Pulmonary artery endothelial cell (primary cell): ENCODE data around the gene RNF168. TPM values are rescaled to one million over a fixed set of nuclear protein-coding genes. Genes with fewer than 3 reads are reported as not detected.
"Not testable (repeated sequence)": the region's sequence is repeated elsewhere in the genome, so short reads cannot be mapped to it uniquely, and the experiment has no call there.

Experiments
- DNase-seq: peaks from one replicate; pipeline ENCODE4 v3.0.0-alpha.2; 2011; ENCODE audit warnings: low read depth, low spot score
- total RNA-seq: library from RNA; depleted of rRNA; stranded (reverse); fragments of >200 nt; gene quantifications from 2 replicates; pipeline ENCODE4 v1.2.3, GENCODE V29; 2014

Gene RNF168
- total RNA-seq = 26.4 and 32.4 TPM in 2 replicates

DNA sequence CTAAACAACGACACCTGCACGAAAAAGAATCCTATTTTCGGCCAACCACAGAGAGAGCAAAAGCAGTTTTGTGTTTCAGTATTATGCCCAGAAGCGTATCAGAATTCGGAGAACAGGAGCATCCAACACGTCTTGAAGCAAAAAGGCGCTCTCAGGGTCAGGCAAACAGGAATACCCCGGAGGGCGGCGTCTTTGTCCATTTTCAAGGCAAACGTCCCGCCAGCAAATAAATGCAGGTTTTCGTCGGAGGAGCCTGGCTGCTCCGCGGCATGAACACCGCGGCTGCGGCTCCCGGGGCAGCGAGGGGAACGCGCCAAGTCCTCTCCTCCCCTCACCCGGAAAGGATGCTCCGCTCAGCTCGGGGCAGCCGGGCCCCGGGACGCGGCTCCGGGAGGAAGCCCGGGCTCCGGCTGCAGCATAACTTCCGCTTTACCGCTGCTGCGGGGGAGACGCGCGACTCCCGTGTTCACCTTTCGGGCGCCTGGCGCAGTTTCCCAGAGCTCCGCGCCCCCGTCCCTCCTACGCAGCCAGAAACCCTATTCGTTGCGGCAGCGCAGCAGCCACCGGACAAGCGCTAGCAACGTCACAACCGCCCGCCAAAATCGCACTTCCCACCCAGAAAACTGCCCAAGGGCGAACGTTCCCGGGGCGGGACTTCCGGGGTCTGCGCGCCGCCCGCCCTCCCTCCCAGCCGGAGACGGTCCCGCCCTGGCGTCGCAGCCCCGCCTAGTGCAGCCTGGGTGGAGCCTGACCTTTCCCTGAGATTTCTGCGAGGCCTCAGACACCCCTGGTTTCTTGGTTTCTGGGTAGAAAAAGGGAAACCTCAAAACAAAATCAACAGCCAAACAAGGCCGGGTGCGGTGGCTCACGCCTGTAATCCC, at the start of gene RNF168:
TSS of gene RNF168 (minus strand) at position 573 of the 881 bp plus-strand sequence. CDS start 595 bp downstream, outside the sequence.
- peak; percentile 64 for DNase-seq

DNA sequence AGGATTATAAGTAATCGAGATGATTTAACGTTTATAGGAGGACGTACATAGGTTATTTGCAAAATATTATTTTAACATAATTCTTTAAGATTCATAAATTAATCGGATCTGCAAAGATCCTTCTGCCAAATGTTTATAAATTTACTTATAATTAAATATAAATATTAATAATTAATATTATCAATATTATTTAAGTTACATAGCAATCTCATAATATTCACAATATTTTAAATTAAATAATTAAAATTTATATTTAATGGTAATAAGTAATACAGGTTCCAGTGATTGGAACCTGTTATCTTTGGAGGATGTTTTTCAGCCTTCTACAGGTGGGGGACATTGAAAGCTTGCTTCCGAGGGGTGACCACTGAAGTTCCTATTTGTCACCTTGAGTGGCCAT, 48.7 kb upstream of the RNF168 start:
- no peak for DNase-seq

DNA sequence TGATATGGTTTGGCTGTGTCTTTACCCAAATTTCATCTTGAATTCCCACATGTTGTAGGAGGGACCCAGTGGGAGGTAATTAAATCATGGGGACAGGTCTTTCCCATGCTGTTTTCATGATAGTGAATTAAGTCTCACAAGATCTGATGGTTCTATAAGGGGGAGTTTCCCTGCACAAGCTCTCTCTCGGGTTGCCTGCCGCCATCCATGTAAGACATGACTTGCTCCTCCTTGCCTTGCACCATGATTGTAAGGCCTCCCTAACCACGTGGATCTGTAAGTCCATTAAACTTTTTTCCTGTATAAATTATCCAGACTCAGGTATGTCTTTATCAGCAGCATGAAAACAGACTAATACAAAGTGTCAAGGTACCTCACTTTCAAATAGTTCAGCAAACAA, 46.6 kb upstream of the RNF168 start:
- DNase-seq = not testable (repeated sequence)

GRCh38 chr3:196549312-196549711, 45.7 kb upstream of the RNF168 start:
- DNase-seq = not testable (repeated sequence)

- DNase-seq = no peak
Measured at GRCh38 chr3:196547067-196547466, 43.5 kb upstream of the RNF168 start.

DNA sequence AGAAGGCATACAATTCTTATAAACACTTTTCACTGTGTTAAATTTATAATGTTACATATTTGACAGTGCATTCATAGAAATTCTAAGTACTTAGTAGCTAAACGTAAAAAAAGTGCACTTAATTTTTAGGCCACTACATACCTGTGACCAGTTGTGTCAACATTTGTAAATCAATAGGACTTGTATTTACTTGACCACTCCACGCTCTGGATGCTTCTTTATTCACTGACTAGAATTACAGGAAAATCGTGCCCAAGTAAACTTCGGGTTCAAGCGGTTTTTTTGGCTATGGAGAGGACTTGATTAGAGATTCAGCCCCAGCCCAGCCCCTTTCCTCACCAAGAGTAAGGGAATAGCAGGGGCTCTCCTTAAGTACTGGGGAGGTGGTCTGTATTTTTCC, 43.0 kb upstream of the RNF168 start:
- DNase-seq = no peak

DNA sequence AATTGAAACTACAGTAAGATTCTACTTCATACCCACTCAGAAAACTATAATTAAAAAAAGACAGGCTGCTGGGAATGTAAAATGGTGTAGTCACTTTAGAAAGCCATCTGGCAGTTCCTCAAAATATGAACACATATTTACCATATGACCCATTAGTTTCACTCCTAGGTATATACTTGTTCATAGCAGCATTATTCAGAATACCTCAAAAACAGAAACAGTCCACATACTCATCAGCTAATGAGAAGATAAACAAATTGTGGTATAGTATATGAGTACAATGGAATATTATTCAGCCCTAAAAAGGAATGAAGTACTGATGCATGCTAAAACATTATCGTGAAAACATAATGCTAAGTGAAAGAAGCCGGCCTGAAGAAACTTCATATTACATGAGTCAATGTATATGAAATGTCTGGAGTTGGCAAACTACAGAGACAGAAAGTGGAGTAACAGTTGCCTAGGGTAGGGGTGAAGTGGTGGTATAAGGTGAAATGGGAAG, 41.0 kb upstream of the RNF168 start:
- no peak for DNase-seq

DNA sequence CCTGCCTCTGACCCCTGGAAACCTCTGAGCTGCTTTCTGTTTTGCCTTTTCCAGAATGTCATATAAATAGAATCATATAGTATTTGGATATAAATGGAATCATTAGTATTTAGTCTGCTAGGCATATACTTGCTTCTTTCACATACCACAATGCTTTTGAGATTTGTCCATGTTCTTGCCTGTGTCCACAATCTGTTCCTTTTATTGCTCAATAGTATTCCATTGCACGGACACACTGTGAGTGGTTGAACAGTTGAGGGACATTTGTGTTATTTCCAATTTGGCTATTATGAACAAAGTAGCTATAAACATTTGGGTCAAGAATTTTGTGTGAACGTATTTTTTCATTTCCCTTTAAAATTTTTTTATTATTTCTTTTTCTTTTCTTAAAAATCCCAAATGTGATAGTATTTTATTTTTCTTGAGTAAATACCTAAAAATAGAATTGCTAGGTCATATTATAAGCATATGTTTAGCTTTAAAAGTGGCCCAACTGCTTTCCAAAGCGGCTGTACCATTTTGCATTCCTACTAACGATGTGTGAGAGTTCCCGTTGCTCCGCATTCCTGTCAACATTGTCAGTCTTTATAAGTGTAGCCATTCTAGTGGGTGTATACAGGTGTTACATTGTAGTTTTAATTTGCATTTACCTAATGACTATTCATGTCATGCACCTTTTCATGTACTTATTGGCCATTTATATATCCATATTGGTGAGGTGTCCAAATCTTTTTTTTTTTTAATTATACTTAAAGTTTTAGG, 38.3 kb upstream of the RNF168 start:
- DNase-seq = no peak

GRCh38 chr3:196537319-196537984, 33.9 kb upstream of the RNF168 start:
- DNase-seq = no peak

DNA sequence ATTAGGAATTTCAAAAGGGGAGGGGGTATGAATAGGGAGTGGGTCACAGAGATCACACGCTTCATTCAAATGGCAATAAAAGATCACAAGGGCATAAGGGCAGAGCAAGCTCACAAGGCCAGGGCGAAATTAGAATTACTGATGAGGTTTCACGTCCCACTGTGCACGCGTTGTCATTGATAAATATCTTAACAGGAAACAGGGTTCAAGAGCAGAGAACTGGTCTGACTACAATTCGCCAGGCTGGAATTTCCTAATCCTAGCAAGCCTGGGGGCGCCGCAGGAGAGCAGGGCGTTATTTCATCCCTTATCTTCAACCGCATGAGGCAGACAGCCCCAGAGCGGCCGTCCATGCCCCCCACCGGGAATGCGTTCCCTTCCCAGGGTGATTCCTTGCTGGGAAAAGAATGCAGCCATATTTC, 29.7 kb upstream of the RNF168 start:
- DNase-seq = no peak

DNA sequence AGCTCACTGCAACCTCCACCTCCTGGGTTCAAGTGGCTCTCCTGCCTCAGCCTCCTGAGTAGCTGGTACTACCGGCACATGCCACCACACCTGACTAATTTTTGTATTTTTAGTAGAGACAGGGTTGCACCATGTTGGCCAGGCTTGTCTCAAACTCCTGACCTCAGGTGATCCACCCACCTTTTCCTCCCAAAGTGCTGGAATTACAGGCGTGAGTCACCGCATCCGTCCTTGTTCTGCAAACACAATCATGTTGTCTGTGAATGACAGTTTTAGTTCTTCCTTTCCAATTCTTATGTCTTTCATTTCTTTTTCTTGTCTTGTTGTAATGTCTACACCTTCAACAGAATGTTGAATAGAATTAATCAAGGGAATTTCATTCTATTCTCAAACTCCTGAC, 27.9 kb upstream of the RNF168 start:
- DNase-seq = no peak

GRCh38 chr3:196528639-196529233, 25.2 kb upstream of the RNF168 start:
- DNase-seq = no peak

DNA sequence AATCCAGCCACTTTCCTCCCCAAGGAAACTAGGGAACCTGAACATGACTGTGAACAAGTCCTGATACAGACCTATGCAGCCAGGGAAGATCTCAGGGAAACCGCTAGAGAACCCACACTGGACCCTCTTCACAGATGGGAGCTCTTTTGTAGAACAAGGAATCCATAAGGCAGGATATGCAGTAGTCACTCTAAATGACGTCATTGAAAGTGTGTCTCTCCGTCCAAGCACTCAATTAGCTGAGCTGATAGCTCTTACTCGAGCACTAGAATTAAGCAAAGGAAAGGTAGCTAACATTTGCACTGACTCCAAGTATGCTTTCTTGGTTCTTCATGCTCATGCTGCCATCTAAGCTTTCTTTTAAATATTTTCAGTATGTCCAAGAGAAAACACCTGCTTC, 21.6 kb upstream of the RNF168 start:
- no peak for DNase-seq

GRCh38 chr3:196524527-196524926, 21.0 kb upstream of the RNF168 start:
- DNase-seq = no peak

- no peak for DNase-seq
Measured at GRCh38 chr3:196523841-196524240, 20.3 kb upstream of the RNF168 start.

DNA sequence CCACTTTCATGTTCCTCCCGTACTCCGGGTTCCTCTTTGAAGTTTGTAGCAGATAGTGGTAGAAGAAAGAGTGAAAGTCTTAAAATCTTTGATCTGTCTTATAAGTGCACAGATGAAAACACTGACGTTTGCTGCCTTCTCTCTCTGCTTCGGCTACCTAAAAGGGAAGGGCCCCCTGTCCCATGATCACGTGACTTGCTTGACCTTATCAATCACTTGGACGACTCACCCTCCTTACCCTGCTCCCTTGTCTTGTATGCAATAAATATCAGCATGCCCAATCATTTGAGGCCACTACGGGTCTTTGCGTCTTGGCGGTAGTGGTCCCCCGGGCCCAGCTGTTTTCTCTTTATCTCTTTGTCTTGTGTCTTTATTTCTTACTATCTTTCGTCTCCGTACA, 17.7 kb upstream of the RNF168 start:
- not testable (repeated sequence) for DNase-seq

GRCh38 chr3:196519718-196520082, 16.1 kb upstream of the RNF168 start:
- no peak for DNase-seq

DNA sequence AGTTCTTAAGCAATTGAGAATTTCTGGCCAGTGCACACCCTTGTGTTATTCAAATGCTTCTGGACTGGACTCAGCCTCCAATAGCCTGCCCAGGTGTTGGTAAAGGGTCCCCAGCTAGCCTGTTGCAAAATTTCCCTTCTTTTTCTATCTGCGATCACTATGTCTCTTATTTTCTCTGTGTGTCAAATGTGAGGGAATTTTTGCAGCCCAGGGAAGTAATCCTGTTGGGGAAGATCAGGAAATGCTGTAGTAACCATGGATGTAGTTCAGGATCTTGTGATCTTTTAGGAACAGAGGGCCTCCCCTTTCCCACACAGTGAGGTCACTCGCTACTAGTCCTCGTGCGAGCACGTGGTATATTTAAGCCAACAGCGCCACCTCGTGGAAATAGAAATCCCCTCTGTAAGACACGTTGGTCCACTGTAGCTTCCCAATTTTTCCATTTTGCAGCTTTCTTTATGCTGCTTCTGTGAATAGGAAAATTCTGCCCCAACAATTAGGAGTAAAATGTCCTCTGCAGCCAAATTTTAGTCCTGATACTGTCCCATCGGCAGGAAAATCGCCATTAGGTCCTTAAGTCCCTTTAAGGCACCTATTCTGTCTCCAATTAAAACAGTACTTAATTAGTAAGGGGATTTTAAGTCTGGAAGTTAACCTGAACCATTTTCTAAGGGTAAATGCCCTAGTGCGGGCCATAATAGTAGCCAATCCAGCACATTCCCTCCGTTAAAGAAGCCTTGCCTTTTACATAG, 15.6 kb upstream of the RNF168 start:
- no peak for DNase-seq

DNA sequence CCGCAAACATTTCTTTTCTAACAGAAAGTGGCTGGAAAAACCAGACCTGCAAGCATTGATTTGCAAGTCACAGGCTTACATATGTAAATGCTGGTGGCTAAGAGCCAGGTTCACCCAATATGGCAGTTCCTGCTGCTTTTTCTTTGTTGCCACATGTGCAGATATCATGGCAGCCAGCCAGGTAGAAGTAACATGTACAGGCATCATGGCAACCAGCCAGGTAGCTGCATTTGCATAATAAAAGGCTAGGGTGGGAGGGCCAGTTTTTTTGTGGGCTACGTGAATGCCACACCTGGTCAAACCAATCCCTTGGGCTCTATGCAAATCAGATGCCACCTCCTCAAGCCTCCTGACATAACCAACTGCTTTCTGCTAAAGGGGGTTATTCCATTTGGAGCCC, 14.4 kb upstream of the RNF168 start:
- no peak for DNase-seq

DNA sequence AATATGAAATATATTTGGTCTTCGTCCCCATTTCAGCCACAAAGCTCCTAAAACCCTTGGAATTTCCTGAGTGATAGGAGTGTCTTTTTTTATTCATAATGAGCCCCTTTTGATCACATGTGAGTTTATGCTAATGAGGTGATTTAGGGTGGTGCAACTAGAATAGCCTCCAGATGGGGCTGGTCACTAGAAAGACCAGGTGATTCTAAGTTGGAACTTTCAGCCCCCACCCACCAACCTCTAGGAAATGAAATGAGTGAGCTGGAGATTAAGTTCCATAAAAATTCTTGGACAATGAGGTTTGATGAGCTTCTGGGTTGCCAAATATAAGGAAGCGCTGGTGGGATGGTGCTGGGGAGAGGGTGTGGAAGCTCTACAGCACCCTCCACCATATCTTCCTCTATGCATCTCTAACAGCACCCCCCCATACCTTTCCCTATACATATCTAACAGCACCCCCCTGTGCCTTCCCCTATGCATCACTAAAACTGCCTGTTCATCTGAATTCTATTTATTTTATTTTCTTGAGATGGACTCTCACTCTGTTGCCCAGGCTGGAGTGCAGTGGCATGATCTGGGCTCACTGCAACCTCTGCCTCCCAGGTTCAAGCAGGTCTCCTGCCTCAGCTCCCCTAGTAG, 13.7 kb upstream of the RNF168 start:
- no peak for DNase-seq
